GM21381 (cell line): ENCODE results near the gene DOC2A.
"Not testable (repeated sequence)": the region's sequence is repeated elsewhere in the genome, so short reads cannot be mapped to it uniquely, and the experiment has no call there.

ENCODE experiments used
- ATAC-seq: cut with Tn5 transposase; IDR thresholded peaks from one replicate; pipeline ENCODE4 v1.9.1; 2021; ENCODE audit warnings: mild to moderate bottlenecking, moderate library complexity; ENCODE audit not compliant: unreplicated experiment

Gene DOC2A

DNA sequence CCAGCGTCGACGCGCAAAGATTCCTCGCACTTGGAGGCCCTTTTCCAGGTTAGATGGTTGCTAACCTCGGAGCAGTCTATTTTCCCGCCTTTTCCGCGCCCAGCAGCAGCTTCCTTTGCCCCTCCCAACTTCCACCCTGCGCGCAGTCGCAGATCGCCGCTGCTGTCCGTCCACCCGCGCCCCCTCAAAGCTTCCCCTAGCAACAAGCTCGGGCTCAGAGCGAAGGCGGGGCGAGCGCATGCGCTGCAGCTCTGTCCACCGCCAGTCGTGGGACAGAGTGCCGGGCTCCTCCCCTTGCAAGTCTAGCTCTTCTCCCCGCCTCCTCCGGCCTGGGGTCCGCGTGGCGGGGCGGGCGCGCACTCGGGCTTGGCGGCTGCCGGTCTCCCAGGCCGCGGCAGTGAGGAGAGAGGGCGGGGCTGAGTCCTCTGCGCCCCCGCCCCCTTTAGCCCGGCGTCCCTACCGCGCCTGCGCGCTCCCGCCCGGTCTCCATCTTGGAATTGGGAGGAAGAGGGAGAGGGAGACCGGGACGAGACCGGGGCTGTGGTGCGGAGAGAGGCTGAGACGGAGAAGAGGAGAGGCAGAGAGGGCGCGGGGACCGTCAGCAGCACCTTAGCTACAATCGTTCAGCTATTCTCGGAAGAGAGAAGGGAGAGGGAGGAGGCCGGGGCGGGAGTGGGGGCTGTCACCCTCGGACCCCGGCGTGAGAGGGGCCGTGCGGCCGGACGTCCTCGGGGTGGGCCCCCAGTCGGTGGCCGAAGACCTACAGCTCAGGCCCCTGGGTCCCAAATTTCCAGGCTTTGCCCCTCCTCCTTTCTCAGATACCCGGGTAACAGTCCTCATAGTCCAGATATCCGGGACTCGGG is 37.2 kb downstream of the DOC2A start, which contains the start of gene TAOK2:
TSS of gene TAOK2 (plus strand) at position 485 of the 863 bp plus-strand sequence. CDS start 3,905 bp downstream, outside the sequence.
- ATAC-seq: peak; percentile 84

DNA sequence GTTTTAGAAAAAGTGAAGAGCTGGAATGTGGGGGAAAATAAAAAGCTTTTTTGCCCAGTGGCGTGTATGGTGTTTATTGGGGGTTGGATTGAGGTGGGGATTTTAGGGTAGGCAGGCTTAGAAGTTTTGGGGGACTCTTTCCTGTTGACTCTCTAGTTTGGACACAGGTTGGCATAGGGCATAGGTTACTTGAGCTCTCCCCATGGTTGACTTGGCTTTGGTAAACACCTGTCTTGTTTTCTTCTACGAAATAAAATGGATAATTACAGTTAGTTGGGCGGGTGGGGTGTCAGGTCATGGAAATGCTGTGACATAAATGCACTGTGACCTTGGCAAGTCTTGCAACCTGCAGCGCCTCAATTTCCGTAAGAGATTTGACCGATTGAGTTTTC is 37.8 kb downstream of the DOC2A start:
- no peak for ATAC-seq

DNA sequence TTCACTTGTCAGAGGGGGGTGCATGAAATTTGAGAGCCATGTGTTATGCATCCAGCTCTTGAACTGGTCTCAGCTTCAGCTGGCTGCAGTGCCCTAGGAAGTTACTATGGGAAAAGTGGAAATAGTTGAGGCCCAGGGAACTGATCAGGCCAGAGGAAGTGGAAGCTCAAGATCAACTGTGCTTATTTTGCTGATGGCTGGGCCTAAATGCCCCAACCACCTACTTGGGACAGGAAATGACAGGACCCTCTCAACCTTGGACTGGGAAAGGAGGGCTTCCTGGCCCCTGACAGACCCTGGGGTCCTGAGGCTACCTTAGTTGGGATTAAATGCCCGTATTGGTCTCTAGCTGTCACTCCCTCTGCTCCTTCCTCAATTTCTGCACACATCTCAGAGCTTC is 38.3 kb downstream of the DOC2A start:
- ATAC-seq: no peak

DNA sequence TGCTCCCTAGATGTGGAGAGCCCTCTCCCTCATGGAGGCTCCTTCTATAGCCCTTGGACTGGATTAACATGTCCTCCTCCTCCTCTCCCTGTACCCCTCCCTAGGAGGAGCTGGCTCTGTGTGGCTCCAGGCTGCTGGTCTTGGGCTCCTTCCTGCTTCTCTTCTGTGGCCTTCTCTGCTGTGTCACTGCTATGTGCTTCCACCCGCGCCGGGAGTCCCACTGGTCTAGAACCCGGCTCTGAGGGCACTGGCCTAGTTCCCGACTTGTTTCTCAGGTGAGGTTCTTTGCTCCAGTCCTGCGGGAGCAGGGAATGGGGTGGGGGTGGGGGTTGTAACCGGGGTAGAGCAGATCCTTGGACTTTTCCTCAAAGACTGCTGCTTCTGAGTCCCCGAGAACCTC is 39.5 kb downstream of the DOC2A start:
- ATAC-seq: no peak

DNA sequence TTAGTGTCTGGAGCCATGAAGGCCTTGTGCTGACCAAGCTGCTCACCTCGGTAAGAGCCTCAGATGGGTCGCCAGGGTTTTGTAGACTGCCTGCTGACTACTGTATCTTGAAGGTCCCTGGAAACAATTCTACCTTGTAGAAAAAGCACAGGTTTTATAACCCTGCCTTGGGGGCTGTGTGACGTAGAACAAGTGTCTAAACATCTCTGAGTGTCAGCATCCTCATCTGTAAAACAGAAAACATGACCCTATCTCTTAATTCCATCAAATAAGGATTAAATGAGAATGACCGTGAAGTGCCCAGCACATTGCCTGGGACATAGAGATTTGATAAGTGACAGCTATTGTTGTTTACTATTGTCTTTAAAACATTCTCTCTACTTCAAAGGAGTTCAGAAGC is 42.6 kb downstream of the DOC2A start:
- ATAC-seq: no peak

DNA sequence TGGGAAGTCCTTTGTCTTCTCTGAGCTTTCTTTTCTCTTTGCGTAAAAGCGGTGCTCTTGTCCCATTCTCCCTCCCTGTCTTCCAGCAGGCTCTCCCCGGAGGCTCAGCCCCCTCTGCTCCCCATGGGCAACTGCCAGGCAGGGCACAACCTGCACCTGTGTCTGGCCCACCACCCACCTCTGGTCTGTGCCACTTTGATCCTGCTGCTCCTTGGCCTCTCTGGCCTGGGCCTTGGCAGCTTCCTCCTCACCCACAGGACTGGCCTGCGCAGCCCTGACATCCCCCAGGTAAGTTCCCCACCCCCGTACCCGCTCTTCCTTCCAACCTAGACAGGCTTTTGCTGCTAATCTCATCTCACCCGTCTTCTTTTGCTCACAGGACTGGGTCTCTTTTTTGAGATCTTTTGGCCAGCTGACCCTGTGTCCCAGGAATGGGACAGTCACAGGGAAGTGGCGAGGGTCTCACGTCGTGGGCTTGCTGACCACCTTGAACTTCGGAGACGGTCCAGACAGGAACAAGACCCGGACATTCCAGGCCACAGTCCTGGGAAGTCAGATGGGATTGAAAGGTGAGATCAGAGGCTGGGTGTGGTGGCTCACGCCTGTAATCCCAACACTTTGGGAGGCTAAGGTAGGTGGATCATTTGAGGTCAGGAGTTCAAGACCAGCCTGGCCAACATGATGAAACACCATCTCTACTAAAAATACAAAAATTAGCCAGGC is 47.6 kb downstream of the DOC2A start:
- no peak for ATAC-seq

DNA sequence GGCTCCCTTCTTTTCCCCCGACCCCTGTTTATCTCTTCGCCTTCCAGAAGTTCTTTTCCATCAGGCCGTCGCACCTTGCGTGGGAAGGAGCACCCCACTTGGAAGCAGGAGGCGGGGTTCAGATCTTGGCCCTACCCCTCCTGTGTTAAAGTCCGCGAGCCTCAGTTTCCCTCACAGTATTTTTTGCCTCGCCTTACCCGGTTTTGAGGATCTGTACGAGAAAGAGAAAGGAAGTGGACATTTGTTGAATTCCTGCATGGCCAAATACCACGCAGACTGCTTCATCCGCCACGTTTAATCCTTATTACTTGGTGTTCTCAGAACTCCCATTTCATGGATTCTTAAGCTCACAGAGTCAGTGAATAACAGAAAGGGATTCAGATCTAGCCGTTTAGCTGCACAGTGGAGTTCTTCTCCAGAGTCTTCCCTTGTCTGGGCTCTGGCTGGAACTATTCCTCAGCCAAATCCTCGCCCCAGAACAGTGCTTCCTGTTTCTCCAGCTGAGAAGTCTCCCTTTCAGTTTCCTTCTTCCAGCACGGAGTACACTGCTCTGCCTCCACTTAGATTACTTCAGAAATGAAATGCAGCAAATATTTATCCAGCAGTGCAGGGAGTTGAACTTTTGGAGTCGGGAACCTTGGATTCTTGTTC is 48.4 kb downstream of the DOC2A start:
- ATAC-seq: peak; percentile 6

DNA sequence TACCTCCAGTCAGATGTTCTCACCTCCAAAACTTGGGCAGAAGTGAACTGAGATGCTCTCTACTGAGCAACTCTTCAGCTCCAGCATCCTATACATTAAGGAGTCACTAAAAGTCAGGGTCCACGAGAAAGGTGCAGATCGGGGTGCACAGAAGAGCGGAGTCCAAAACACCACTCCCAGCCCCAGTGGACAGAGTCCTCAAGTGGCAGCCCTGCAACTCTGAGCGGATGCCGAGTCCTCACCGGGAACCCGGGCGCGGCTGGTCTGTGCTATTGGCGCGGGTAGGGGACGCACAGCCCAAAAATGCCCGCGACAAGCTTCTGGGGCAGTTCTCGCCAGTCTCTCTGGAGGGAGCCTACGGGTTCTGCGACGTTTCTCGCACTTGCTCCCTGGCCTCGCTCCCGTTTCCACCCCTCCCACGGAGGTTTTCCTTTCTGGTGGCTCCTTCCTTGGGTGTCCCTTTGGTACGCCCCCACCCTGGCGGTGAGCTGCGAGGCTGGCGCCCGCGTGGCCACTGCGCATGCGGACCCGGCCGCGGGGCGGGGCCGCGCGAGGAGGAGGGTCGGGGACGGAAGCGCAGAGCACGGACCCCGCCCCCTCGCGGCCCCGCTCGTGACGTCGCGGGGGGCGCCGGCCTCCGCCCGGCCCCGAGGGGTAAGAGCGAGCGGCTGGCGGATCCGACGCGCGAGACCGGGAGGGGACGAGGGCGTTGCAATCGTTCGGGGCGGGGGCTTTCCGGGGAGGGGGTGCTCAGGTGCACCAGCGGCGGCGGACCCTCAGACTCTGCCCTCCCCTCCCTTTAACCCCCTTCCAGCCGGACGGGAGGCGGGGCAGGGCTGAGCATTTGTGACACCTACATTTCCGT is 49.1 kb downstream of the DOC2A start, which contains the start of gene TMEM219:
TSS of gene TMEM219 (plus strand) at position 601 of the 865 bp plus-strand sequence. CDS start 1,065 bp downstream, outside the sequence.
- peak; percentile 90 for ATAC-seq

DNA sequence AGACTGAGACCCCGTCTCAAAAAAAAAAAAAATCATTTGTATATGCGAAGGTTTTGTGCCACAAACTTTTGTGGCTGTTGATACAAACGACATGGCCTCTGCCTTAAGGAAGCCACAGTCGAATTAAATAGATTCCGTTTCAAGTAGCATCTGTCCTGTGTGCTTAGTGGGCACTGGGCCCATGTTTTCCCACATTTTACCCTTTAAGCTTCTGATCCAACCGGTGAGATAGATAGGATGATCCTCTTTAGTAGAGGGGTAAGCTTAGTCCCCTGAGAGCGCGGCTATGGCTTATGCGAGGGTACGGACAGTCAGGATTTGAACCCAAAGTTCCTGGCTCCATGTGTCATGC is 49.7 kb downstream of the DOC2A start:
- no peak for ATAC-seq

DNA sequence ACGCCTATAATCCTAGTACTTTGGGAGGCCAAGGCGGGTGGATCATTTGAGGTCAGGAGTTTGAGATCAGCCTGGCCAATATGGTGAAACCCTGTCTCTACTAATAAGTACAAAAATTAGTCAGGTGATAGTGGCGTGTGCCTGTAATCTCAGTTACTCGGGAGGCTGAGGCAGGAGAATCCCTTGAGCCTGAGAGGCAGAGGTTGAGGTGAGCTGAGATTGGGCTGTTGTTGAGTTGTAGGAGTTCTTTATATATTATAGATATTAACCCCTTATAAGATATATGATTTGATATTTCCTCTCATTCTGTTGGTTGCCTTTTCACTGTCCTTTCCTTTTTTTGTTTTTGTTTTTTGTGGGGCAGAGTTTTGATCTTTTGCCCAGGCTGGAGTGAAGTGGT is 51.0 kb downstream of the DOC2A start:
- ATAC-seq: not testable (repeated sequence)

DNA sequence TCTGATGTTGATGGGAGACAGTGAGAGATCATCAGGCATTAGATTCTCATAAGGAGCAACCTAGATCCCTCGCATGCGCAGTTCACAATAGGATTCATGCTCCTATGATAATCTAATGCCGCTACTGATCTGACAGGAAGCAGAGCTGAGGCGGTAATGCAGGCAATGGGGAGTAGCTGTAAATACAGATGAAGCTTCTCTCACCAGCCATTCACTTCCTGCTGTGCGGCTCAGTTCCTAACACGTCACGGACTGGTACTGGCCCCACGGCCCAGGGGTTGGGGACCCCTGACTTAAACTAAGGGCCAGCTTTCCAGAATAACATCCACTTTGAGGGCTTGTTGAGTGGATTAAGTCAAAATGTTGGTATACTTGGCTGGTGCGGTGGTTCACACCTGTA is 51.5 kb downstream of the DOC2A start:
- no peak for ATAC-seq

DNA sequence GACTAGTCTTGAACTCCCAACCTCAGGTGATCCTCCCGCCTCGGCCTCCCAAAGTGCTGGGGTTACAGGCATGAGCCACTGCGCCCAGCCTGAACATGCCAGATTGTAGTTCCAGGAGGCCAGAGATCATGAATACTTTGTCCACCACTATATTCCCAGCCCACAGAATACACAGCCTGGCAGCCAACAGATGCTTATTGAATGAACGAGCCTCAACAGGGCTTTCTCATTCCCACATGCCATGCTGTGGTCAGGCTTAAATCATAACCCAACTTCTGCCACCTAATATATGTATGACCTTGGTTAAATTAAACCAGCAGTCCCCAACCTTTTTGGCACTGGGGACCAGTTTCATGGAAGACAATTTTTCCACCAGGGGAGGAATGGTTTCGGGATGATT is 52.1 kb downstream of the DOC2A start:
- no peak for ATAC-seq
